NCI-H2171 treated with DMSO at 0.1 percent for 48 hours (cell line): ENCODE data around the gene ACBD5.

Source experiments
- DNase-seq: peaks from one replicate; lab custom pipeline; 2025; lab: John Stamatoyannopoulos, UW

ACBD5 gene

GRCh38 chr10:27152687-27153086 is 87.9 kb downstream of the ACBD5 start:
- DNase-seq: no peak

- no peak for DNase-seq
Measured at GRCh38 chr10:27150261-27150660, 90.3 kb downstream of the ACBD5 start.

GRCh38 chr10:27147701-27148100 is 92.9 kb downstream of the ACBD5 start:
- DNase-seq: no peak

GRCh38 chr10:27145937-27146336 is 94.7 kb downstream of the ACBD5 start:
- no peak for DNase-seq
